HG03432 (cell line): Measurements from ENCODE around the gene VSTM2L.

ENCODE experiments used
- ATAC-seq: cut with Tn5 transposase; IDR thresholded peaks from one replicate; pipeline ENCODE4 v1.9.1; 2021; ENCODE audit warnings: mild to moderate bottlenecking, moderate library complexity; ENCODE audit not compliant: unreplicated experiment

The VSTM2L gene

DNA sequence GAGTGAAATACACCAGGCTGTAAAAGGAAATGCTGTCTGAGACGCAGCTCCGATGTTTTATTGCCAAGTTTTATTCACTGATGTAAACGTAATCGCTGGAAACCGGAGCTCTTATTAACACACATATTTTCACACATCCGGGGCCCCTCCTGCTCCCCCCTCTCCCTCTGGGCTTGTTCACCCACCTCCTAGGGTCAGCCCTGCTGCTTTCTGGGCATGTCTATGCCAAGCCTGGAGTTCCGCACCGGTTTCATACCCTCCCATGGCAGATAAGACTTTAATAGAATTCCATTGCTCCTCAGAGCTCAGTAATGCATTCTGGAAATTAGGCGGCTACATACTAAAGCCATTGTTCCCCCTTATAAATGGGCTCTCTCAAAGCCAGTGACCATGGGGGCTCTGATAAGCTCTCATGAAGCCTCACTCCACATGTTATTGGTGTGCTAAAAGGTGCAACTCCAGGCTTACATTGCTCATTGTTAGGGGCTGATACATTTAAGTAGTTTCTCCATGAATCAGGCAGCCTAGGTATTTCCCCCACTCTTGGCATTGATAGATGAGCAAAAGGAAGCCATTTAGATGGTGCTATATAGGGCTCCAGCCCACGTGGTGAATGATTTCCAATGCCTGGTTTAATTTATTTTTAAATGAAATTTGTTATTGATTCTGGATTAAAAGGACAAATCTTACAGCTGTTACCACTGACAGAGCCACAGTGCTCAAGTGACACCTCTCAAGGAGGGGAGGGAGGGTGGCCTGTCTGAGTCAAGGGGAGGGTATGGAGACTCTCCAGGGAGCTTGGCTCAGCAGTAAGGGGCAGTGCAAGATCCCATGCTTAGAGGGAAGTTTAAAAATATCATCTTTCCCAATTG is 4.5 kb upstream of the VSTM2L start:
- ATAC-seq = no peak

DNA sequence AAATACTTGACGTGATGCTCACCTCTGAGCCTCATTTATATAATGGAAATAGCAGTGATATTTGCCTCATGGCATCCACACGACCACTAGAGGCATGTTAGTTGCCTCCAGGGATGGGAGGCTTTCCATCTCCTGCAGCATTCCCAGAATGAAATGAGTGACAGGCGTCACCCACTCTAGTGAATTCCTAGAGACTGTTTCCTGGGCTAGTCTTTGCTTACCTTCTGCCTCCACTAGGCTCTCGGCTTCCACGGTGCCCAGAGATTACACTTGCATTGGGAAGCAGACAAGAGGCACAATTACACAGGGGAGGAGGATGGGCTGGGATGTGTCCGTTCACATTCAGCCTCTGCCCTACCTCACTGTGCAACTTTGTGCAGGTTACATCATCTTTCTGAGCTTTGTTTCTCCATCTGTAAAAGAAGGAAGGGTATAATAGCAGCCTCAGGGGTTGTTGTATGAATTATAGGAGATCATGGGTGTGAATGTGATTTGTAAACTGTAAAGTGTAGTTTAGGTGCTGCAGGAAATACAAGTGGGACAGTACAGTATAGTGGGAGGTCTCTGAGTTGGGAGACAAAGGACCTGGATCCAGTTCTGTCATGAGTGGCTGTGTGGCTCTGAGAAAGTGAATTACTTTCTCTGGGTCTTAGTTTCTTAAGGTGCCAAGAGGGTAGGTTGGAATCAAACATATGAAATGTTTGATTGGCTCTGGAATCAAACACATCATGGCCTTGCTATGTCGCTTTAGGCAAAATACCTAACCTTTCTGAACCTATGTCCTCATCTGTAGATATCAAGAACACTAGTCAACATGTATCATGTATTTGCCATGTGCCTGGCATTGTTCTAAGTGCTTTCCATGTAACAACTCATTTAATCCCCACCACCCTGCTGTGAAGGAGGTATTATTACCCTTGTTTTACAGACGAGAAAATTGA is 3.6 kb upstream of the VSTM2L start:
- ATAC-seq = no peak

DNA sequence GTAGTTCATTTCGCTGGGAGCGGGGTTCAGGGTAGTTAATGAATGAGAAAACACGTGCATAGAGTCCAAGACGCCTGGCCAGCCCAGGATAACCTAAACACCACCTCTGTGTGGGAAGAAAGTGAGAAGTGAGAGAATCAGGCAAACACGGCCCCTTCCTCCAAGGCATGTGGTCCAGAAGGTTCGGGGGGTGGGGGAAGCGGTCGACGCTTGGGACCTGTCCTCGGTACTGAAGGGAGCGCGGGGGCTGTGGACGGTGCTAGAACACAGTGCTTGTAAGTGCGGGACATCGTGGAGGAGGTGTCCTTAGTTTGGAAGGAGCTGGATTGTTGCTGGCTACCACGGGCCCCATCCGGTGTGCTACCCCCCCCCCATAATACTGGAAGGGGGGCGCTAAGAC is 1.7 kb upstream of the VSTM2L start:
- ATAC-seq = no peak

DNA sequence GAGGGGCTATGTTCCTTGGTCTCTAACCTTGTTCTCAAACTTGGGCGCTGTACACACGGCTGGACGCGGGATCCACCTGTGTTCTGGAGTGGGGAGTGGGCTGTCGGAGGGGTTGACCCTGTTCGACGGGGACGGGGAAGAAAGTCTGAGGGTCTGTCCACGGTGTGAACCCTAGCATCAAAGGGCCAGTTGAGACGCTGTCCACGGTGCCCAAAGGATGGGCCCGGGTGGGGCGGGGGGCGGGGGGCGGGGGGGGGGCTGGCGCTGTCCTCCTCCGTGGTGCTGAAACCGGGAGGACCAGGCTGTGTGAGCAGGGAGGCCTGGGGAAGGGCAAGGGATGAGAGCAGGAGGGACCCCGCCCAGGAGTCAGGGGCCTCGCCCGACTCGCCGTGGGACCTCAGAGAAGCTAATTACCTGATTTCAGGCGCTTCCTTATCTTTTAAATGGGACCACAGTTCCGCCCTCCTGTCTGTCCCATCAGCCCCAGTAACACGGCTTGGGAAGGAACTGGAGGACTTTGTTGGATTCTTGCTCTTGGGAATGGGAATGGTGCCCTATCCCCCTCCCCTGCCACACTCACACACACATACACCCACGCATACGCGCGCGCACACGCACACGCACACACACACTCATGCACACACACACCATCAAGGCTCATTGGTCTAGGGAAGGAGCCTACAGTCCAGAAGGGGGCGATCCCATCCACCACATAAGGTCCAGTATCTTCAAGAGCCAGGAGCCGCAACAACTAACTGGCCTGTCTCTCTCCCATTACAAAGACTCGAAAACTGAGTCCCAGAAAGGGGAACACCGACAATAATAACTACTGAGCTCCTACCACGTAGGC is 1.0 kb upstream of the VSTM2L start:
- ATAC-seq = no peak

DNA sequence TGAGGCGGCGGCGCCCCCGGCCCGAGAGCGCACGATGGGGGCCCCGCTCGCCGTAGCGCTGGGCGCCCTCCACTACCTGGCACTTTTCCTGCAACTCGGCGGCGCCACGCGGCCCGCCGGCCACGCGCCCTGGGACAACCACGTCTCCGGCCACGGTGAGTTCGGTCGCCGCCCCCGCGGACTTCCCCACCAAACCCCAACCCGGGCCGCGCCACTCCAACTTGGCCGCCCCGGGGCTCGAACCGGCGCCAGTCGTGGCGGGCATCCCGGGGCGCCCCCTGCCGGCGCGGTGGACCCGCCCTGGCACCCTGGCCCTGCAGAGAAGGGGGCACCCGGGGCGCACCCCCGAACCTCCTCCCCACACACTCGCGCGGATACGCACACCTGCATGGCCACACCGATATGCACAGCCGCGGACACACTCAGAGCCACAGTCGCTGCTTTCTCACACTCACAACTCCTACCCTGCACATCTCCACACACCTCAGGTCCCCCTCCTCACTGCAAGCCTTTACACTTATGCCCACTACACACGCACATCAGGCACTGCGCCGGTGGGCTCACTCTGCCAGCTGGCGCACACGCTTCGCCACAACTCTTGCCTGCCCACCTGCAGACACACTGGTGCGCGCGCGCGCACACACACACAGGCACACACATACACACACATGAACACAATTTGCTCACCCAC is 535 bp downstream of the VSTM2L start:
- ATAC-seq = no peak

DNA sequence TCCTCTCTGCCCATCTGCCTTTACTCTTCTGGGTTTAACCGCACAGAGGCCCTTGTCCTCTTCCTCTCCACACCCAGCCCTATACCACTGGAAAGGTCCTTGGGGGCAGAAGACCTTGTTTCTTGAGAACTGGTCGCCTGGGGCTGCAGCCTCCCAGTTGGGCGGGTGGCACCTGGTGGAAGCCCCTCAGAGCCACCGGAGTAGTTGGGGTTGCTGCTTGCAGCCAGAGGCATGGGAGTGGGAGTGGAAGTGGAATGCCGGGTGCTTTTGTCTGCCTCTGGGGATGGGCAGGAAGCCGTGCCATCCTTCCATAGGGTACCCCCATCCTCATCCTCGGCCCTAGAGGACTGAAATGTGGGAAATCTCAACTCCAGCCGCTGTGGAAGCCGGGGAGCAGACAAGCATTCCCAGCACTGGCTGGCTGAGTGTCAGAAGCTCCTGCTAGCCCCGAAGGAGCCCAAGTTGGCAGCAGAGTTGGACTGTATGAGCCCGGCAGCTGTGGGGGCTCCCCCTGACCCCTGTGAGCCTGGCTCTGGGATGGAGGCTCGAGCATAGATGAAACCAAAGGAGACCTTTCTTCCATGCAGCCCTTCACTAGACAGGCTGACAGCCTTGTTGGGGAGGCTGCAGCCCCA is 1.2 kb downstream of the VSTM2L start:
- ATAC-seq = no peak

DNA sequence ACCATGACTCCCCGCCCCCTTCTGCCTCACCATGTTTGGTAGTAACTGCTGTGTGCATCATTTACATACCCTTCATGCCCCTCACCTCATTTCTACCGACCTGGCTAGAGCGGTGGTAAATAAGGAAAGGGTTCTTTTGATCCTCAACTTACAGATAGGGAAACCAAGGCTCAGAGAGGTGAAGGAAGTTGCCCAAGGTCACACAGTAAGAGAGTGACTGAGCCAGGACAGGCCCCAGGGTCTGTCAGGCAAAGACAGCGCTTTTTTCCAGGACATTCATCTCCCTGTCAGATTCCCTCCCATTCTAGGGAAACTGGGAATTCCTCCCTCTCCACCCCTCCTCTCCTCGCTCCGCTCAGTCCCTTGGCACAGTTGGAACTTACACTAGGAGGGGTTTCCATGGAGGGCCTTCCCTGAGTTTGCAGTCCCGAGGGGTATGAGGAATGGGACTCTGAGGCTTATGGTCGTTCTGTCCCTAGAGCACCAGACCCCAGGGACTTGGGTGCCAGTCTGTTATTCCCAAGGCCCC is 2.0 kb downstream of the VSTM2L start:
- no peak for ATAC-seq

DNA sequence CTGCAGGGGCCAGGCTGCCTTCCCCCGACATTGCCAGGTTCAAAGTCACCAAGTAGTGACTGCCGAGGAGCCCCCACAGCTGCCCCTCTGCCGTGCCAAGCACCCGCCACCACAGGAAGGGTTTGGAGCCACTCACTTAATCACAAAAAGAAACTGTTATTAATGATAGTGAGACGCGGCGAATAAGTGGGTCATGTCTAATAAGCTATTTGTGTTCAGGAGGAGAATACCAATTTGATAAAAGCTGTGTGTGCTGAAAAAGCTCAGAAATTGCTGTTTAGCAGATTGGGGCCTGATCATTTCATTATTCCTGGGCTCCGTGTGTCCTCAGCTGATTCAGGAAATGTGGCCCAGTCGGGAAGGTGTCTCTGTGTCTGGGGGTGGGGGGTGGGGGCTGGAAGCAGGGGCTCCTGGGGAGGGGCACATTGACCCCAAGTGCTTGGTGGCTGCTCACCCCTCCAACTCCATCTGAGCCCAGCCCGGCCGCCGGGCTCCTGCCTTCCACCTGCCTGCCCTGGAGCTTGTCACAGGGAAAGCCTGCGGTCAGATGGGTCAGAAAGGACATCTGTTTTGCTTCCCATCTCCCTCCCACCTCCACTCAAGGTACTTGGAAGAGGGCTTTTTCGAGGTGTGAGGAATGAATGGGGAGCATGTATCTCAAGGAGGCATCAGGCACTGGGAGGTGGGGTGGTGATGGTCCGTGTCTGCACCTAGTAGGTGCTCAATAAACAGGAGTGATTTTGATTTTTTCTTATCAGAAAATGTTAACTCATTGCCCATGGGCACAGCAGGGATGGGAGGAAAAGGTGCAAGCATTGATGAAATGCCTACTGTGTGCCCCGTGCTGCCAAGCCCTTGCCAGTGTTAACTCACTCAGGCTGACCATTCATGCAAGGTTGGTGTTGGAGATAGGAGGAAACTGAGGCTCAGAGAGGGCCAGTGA is 3.0 kb downstream of the VSTM2L start:
- no peak for ATAC-seq

DNA sequence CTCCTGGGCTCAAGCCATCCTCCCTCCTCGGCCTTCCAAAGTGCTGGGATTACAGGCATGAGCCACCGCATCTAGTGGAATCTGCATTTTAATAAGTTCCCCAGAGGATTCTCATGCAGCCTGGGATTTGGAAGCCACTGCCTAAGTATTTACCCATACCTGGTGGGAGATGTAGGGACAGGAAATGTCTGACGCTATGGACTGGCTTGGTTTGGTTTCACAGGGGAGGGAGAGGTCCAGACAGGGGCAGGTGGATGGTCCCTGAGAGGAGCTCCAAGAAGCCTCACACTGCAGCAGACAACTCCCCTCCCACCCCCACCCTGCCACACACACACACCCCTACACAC is 4.4 kb downstream of the VSTM2L start:
- no peak for ATAC-seq

DNA sequence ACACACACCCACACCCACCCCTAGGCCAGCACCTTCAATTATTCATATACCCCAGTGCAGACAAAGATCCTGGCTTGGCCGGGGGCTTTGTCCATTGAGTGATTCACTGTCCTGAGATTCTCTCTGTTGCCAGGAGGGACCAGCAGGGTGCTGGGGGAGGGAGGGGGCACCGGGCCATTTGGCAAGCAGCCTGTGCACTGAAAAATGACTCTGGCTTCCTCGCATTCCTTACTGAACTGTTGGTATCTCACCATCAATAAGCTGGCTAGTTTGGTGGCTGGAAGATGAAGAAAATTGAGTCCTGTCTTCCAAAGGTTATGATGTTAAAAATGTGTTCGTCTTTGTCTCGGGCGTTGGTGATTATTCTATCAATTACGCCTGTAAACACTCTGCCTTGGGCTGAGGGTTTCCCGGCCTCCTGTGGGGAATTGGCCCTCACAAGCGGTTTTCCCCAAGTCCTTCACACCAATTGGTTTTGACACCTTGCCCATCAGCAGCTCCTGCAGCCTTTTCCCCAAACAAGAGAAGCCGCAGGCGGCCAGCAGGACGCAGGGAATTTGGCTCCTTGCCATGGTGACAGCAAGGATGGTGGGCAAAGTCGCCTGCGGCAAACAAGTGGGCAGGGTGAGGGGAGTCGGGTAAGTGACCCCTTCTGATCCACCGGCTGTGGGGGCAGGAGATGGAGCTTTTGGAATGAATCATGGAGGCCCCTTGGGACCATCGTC is 4.9 kb downstream of the VSTM2L start:
- ATAC-seq = no peak

DNA sequence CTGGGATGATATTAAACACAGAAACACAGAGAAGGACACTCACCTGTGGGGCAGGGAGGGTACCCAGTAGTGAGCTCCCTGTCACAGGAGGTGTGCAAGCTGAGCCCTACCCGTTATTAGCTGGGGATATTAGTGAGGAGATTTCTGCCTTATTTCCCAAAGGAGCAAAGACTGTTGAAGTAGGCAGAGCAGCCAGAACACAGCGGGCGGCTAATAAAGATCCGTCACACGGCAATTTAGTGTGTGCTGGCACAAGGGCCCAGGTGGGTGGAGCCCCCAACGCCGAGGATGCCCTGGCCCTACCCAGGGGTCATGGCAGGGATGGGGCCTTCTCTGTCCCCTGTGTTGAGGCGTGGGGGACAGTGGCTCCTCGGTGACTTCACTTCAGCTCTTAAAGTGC is 8.3 kb downstream of the VSTM2L start:
- no peak for ATAC-seq

DNA sequence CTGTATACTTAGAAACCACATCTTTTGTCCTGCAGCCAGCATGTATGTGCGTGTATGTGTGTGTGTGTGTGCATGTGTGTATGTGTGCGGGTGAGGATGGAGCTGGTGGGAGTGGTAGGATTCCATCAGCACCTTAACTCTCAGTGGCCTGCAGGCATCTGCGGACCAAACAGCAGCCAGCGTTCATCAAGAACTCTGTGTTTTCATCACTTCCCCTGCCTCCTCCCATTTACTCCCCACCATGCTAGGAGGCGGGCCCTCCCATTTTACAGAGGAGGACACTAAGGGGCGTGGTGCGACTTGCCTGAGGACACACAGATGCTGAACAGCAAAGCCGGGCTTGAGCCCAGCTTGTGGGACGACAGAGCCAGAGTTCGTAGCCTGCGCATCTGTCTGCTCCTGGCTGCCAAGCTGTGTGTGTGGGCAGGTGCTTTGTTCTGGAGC is 8.9 kb downstream of the VSTM2L start:
- ATAC-seq = no peak

DNA sequence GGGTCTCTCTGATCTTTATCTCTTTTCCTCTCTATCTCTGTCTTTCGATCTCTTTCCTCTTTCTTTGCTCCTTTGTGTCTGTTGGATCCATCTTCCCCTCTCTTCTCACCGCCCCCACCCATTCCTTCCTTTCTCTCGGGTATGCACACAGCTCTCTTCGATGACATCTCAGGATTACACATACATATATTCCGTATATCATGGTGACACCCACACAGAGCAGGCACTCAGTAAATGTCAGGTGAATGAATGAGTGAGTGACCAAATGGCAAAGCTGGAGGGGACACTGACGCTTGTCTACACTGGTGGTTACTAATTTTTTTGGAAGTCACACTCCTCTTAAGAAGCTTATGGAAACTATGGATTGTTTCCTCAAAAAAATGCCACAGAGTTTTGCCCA is 9.9 kb downstream of the VSTM2L start:
- ATAC-seq = no peak

DNA sequence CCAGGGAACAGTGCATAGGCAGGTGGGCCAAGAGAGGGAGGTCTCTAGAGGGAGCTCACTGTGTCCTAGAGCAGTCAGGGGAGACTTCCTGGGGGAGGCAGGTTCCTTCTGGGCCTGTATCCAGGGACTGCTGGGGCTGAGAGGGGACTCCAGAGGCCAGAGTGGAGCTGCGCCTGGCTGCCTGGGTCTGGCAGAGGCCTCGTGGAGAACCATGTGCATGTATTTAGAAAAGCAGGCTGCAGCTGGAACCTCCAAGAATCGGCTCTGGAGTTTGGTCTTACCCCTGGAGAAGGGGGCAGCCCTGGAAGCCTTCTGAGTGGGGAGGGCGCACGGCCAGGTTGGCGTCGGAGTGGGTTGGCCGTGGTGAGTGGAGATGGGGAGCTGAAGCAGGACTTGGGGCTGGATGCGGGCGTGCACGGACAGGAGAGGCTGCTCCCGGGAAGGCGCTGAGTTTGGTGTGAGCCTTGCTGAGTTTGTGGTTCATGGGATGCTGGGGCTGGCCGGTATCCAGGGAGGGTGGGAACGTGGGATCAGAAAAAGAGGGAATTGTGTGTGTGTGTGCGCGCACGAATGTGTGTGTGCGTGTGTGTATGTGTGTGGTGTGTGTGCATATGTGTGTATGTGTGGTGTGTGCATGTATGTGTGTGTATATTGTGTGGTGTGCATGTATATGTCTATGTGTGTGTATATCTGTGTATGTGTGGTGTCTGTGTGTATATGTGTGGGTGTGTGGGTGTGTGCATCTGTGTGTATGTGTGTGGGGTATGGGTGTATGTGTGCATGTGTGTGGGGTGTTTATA is 10.8 kb downstream of the VSTM2L start:
- ATAC-seq = no peak

DNA sequence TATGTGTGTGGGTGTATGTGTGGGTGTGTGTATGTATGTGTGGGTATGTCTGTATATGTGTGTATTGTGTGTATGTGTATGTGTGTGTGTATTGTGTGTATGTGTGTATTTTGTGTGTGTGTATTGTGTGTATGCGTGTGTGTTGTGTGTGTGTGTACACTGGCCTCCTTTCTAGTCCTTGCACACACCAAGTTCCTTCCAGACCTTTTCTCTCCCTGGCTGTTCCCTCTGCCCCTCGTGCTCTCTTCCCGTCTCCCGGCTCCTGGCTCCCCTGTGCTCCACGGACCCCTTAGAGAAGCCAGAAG is 11.4 kb downstream of the VSTM2L start:
- no peak for ATAC-seq

DNA sequence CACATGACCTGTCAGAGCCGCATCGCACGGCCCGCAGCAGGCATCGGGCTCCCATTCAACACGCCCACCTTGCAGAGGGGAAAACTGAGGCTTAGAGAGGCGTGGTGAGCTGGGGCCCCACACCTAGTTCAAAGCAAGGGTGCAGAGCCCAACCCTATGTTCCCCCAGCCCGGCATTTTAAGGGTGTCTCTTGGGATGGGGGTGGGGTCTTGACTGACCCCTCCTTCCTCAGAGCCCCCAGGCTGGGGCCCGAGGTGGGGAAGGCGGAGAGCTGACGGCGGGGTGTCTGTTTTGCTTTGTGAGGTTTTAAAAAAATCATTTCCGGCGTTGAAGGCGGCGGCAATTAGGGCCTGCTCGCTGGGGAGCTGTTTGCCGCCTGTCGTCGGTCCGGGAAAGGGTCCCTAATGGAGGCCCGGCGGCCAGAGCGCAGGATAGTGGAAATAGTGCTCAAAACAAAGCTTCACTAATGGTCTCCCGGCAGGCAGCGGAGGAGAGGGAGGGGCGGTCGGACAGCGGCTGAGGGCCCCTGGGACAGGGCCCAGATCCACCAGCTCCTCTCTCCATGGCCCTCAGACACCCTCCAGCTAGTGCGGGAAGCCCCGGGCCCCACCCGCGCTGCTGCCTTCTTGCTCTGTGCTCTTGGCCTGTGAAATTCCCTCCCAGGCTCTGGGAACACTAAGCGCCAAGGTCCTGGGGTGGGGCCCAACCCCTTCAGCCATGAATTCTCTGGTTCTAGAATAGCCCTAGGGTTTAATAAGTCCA is 11.9 kb downstream of the VSTM2L start:
- ATAC-seq = no peak

DNA sequence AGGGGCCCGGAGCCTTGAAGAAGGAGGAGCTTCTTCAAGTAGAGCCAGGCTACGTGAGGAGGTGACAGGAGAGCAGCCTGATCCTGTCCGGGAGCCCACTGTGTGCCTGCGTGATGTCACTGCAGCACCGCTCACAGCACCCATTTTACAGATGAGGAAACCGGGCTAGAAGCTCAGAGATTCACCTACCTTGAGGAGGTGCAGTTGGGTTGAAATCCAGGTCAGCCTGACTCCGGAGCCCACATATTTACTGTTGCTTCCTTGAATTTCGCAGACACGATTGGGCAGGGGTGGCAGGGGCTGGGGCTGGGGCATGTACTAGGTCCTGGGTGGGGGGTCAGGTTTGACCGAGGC is 12.5 kb downstream of the VSTM2L start:
- no peak for ATAC-seq
